B cell (primary cell): Measurements from ENCODE around the gene METTL21C. TPM values are rescaled to one million over a fixed set of nuclear protein-coding genes. Genes with fewer than 3 reads are reported as not detected.

Source experiments
- ATAC-seq: fragments of 200-7000 bp; cut with Tn5 transposase; one replicate; pipeline ENCODE4 v1.10.0; 2021; ENCODE audit warnings: low read depth, mild to moderate bottlenecking, moderate number of reproducible peaks, moderate library complexity
- CTCF ChIA-PET: fragments of 350-600 bp; sonication (Branson Sonifier 250); formaldehyde crosslinking; loops from one replicate; lab custom pipeline; 2021; ENCODE audit warnings: antibody characterized with exemption, inconsistent platforms; lab: Charles Lee
- POLR2A ChIA-PET: fragments of 350-600 bp; sonication (Branson Sonifier 250); formaldehyde crosslinking; loops from one replicate; lab custom pipeline; 2021; ENCODE audit warnings: antibody characterized with exemption; lab: Charles Lee
- DNase-seq: peaks from one replicate; pipeline ENCODE4 v3.0.0; 2013
- H2AFZ ChIP-seq: 2 replicates; pipeline ENCODE4 v1.6.1; 2012; ENCODE audit warnings: mild to moderate bottlenecking, low read depth, low read length; ENCODE audit not compliant: insufficient read depth, poor library complexity, severe bottlenecking
- H3K27ac ChIP-seq, 2 donors: 1 replicate in 1 of 2; 2 replicates in 1 of 2; pipeline ENCODE4 v1.5.1; 2012 to 2013; ENCODE audit warnings: low read length in 2 of 2, mild to moderate bottlenecking in 2 of 2, moderate library complexity in 1 of 2
- H3K27me3 ChIP-seq, 4 experiments: fragments of 200-600 bp in 1 of 4; sonication (generic) in 1 of 4; replicated peaks in 1 of 4; 1 replicate in 2 of 4; 2 replicates in 2 of 4; pipeline versions ENCODE4 v1.6.1 to v1.7.0; 2013 to 2016; ENCODE audit warnings: low read length in 3 of 4, mild to moderate bottlenecking in 2 of 4, mixed read lengths in 1 of 4, moderate library complexity in 1 of 4; ENCODE audit not compliant: insufficient read depth in 4 of 4, control insufficient read depth in 3 of 4; ENCODE audit errors: control extremely low read depth in 1 of 4
- H3K36me3 ChIP-seq, 2 experiments: replicated peaks in 1 of 2; 1 replicate in 1 of 2; 2 replicates in 1 of 2; pipeline versions ENCODE4 v1.6.1 to v1.7.1; 2013; ENCODE audit warnings: low read length in 1 of 2; ENCODE audit not compliant: insufficient read depth in 2 of 2, control insufficient read depth in 1 of 2; ENCODE audit errors: control extremely low read depth in 1 of 2, extremely low read depth in 1 of 2
- H3K4me1 ChIP-seq, 2 donors: fragments of 200-600 bp in 1 of 2; sonication (generic) in 1 of 2; 1 replicate in 1 of 2; 2 replicates in 1 of 2; pipeline versions ENCODE4 v1.5.1 to v1.6.1; 2013 to 2017; ENCODE audit warnings: low read length in 2 of 2; ENCODE audit not compliant: control insufficient read depth in 2 of 2, insufficient read depth in 2 of 2
- H3K4me2 ChIP-seq: replicated peaks from 2 replicates; pipeline ENCODE3; 2012; ENCODE audit warnings: mild to moderate bottlenecking, low read depth, low read length; ENCODE audit not compliant: poor library complexity, severe bottlenecking
- H3K4me3 ChIP-seq, 5 experiments: fragments of 200-600 bp in 1 of 5; sonication (generic) in 1 of 5; 1 replicate in 3 of 5; 2 replicates in 2 of 5; pipeline versions ENCODE4 v1.5.1 to v1.7.0; 2011 to 2016; ENCODE audit warnings: low read length in 4 of 5, mild to moderate bottlenecking in 4 of 5, low read depth in 2 of 5, control low read depth in 1 of 5, moderate library complexity in 1 of 5; ENCODE audit not compliant: insufficient read depth in 1 of 5; ENCODE audit errors: control extremely low read depth in 1 of 5, extremely low read depth in 1 of 5
- H3K79me2 ChIP-seq: fragments of 200-600 bp; sonication (generic); one replicate; pipeline ENCODE4 v1.6.0; 2016; ENCODE audit warnings: low read length; ENCODE audit not compliant: control insufficient read depth, insufficient read depth
- H3K9ac ChIP-seq: fragments of 200-600 bp; sonication (generic); 2 replicates; pipeline ENCODE4 v1.6.1; 2017; ENCODE audit warnings: mild to moderate bottlenecking, low read length, moderate library complexity
- H3K9me3 ChIP-seq, 3 donors: one replicate each; pipeline versions ENCODE4 v1.6.1 to v1.7.1; 2013; ENCODE audit warnings: low read length in 2 of 3; ENCODE audit not compliant: control insufficient read depth in 2 of 3, insufficient read depth in 1 of 3; ENCODE audit errors: control extremely low read depth in 1 of 3
- H4K20me1 ChIP-seq: 2 replicates; pipeline ENCODE4 v1.6.0; 2012; ENCODE audit warnings: mild to moderate bottlenecking, low read length; ENCODE audit not compliant: insufficient read depth, control insufficient read depth, poor library complexity, severe bottlenecking
- H3K27ac Mint-ChIP-seq: one replicate; pipeline ENCODE4 v1.8.0; 2021; ENCODE audit warnings: mixed read lengths
- H3K27me3 Mint-ChIP-seq: one replicate; pipeline ENCODE4 v1.8.0; 2021; ENCODE audit warnings: mixed read lengths
- H3K4me1 Mint-ChIP-seq: one replicate; pipeline ENCODE4 v1.8.0; 2021; ENCODE audit warnings: mixed read lengths
- H3K4me3 Mint-ChIP-seq: one replicate; pipeline ENCODE4 v1.8.0; 2021; ENCODE audit warnings: mixed read lengths
- H3K9me3 Mint-ChIP-seq: one replicate; pipeline ENCODE4 v1.8.0; 2022; ENCODE audit warnings: mixed read lengths; ENCODE audit not compliant: insufficient read depth
- EZH2 ChIP-seq: IDR thresholded peaks from 2 replicates; pipeline ENCODE4 v1.6.1; 2012; ENCODE audit warnings: borderline replicate concordance, low read depth, mild to moderate bottlenecking, moderate library complexity, low read length; ENCODE audit not compliant: insufficient read depth, poor library complexity, severe bottlenecking
- WGBS: methylation state at CpG from one replicate; pipeline ENCODE4 v1.1.5; 2013; ENCODE audit warnings: missing lambda C conversion rate; ENCODE audit not compliant: insufficient coverage; 5-methylcytosine and 5-hydroxymethylcytosine counted together
- intact Hi-C: fragments of 100-400 bp; cut with micrococcal nuclease; formaldehyde crosslinking; loops from one replicate; pipeline ENCODE4 v1.10.0; 2022
- polyA plus RNA-seq: library from polyadenylated mRNA; depleted of rRNA; stranded (reverse); fragments of >200 nt; gene quantifications from 2 replicates; pipeline ENCODE4 v1.2.3, GENCODE V29; 2012
- total RNA-seq, 2 donors: library from RNA; stranded (reverse); fragments of 120-200 nt in 1 of 2; gene quantifications; 1 replicate in 1 of 2; 2 replicates in 1 of 2; pipeline versions ENCODE4 v1.2.3 to v1.2.4, GENCODE V29; 2013 to 2022
- TF ChIP-seq, protein P1 (sequence below): fragments of 200-600 bp; IDR thresholded peaks from one replicate; pipeline ENCODE4 v1.8.0; 2022; ENCODE audit warnings: antibody characterized with exemption, mild to moderate bottlenecking

METTL21C gene
- total and polyA plus RNA-seq, 2 donors (not counting 1 experiment from before 2014, with no cell fraction given) = not detected

GRCh38 chr13:102678339-102679107 is 16.3 kb downstream of the METTL21C start:
- no peak overlapping the region for H3K4me3 Mint-ChIP-seq
- intact Hi-C loops = no loop called here
- WGBS = no CpG with 5 or more reads among the region's 5 CpGs

GRCh38 chr13:102677122-102677521 is 17.7 kb downstream of the METTL21C start:
- no peaks in the 10 kb centered on the region for H3K27me3 ChIP-seq
- ChIA-PET POLR2A (no interaction called here), CTCF (no interaction called here)
- TF ChIP-seq, protein P1, sequence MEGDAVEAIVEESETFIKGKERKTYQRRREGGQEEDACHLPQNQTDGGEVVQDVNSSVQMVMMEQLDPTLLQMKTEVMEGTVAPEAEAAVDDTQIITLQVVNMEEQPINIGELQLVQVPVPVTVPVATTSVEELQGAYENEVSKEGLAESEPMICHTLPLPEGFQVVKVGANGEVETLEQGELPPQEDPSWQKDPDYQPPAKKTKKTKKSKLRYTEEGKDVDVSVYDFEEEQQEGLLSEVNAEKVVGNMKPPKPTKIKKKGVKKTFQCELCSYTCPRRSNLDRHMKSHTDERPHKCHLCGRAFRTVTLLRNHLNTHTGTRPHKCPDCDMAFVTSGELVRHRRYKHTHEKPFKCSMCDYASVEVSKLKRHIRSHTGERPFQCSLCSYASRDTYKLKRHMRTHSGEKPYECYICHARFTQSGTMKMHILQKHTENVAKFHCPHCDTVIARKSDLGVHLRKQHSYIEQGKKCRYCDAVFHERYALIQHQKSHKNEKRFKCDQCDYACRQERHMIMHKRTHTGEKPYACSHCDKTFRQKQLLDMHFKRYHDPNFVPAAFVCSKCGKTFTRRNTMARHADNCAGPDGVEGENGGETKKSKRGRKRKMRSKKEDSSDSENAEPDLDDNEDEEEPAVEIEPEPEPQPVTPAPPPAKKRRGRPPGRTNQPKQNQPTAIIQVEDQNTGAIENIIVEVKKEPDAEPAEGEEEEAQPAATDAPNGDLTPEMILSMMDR = no peak
- TF ChIP-seq EZH2 = no peak
- peaks cover 8 to 46% of the 10 kb centered on the region in 2 experiments for H3K36me3 ChIP-seq
- no peak overlapping the region for H3K9ac ChIP-seq
- H3K4me2 ChIP-seq = no peak overlapping the region
- 98% methylated on average over 4 of the region's 4 CpGs for WGBS
- Mint-ChIP-seq H3K4me3 (no peak overlapping the region), H3K4me1 (peaks cover 10% of the 10 kb centered on the region), H3K27me3 (no peaks in the 10 kb centered on the region), H3K9me3 (no peaks in the 10 kb centered on the region), H3K27ac (no peak overlapping the region)
- H3K79me2 ChIP-seq = no peaks in the 10 kb centered on the region
- ATAC-seq = no peak
- intact Hi-C loops = no loop called here
- H3K27ac ChIP-seq = no peak overlapping the region
- DNase-seq = no peak
- peaks cover 9 to 10% of the 10 kb centered on the region in 2 donors for H3K4me1 ChIP-seq
- H3K4me3 ChIP-seq = no peak overlapping the region
- no peaks in the 10 kb centered on the region for H3K9me3 ChIP-seq
- H4K20me1 ChIP-seq = no peaks in the 10 kb centered on the region
- H2AFZ ChIP-seq = no peak overlapping the region

More at GRCh38 chr13:102678339-102679107, 16.3 kb downstream of the METTL21C start:
- H4K20me1 ChIP-seq = no peaks in the 10 kb centered on the region
- no peaks in the 10 kb centered on the region for H3K79me2 ChIP-seq
- POLR2A ChIA-PET = no interaction called here
- no peak for ATAC-seq
- Mint-ChIP-seq H3K9me3 (peaks cover 2% of the 10 kb centered on the region), H3K27me3 (no peaks in the 10 kb centered on the region), H3K27ac (no peak overlapping the region), H3K4me1 (peaks cover 15% of the 10 kb centered on the region)
- peaks cover 9 to 10% of the 10 kb centered on the region in 2 donors for H3K4me1 ChIP-seq
- CTCF ChIA-PET = no interaction called here
- H3K27ac ChIP-seq = no peak overlapping the region
- DNase-seq = no peak
- no peak overlapping the region for H3K4me2 ChIP-seq
- no peak overlapping the region for H2AFZ ChIP-seq
- no peak overlapping the region for H3K4me3 ChIP-seq
- TF ChIP-seq EZH2 = no peak
- TF ChIP-seq, protein P1 = no peak
- H3K36me3 ChIP-seq = peaks cover 8 to 37% of the 10 kb centered on the region in 2 experiments
- H3K27me3 ChIP-seq = no peaks in the 10 kb centered on the region
- no peaks in the 10 kb centered on the region for H3K9me3 ChIP-seq
- H3K9ac ChIP-seq = no peak overlapping the region
